ENCODE data around the gene C3orf22.
"Not testable (repeated sequence)": the region's sequence is repeated elsewhere in the genome, so short reads cannot be mapped to it uniquely, and the experiment has no call there.

Gene C3orf22

GRCh38 chr3:126543457-126544061, 15.2 kb downstream of the C3orf22 start:
- no peak for DNase-seq

- no peak for DNase-seq
Observed at GRCh38 chr3:126542340-126543241, 16.1 kb downstream of the C3orf22 start.

GRCh38 chr3:126541628-126542339, 16.9 kb downstream of the C3orf22 start:
- DNase-seq, result no peak

GRCh38 chr3:126540951-126541627, 17.6 kb downstream of the C3orf22 start:
- DNase-seq, result no peak

- no peak for DNase-seq
Observed at GRCh38 chr3:126540342-126540849, 18.3 kb downstream of the C3orf22 start.

GRCh38 chr3:126539558-126540250, 19.0 kb downstream of the C3orf22 start:
- DNase-seq, result no peak

GRCh38 chr3:126538966-126539365, 19.8 kb downstream of the C3orf22 start:
- DNase-seq, result peak in 4 of 56 donors; percentile 11 to 51 (median 24)

- no peak for DNase-seq
Observed at GRCh38 chr3:126538316-126538715, 20.4 kb downstream of the C3orf22 start.

GRCh38 chr3:126537730-126538281, 20.9 kb downstream of the C3orf22 start:
- DNase-seq, result no peak

GRCh38 chr3:126537116-126537729, 21.5 kb downstream of the C3orf22 start:
- DNase-seq, result no peak

GRCh38 chr3:126536126-126536525, 22.6 kb downstream of the C3orf22 start:
- no peak for DNase-seq

- DNase-seq, result no peak
Observed at GRCh38 chr3:126535636-126536035, 23.1 kb downstream of the C3orf22 start.

GRCh38 chr3:126534716-126535115, 24.0 kb downstream of the C3orf22 start:
- DNase-seq, result not testable (repeated sequence)

GRCh38 chr3:126533506-126533905, 25.2 kb downstream of the C3orf22 start:
- no peak for DNase-seq

- DNase-seq, result no peak
Observed at GRCh38 chr3:126531051-126531330, 27.7 kb downstream of the C3orf22 start.

GRCh38 chr3:126530171-126531050, 28.3 kb downstream of the C3orf22 start:
- peak in 2 of 56 donors; percentile 12 to 31 for DNase-seq

GRCh38 chr3:126529585-126530170, 29.1 kb downstream of the C3orf22 start:
- no peak for DNase-seq

- no peak for DNase-seq
Observed at GRCh38 chr3:126528800-126529541, 29.8 kb downstream of the C3orf22 start.

Data from nucleus accumbens (tissue), 56 donors.